Measurements from ENCODE around the gene CENPP.

Gene CENPP

GRCh38 chr9:92602413-92602812 is 276.7 kb downstream of the CENPP start:
- no peak overlapping the region for H3K4me3 ChIP-seq (ENCODE audit: low read depth, low read length)
- DNase-seq (ENCODE audit: low read depth) = no peak

GRCh38 chr9:92603100-92603499 is 277.3 kb downstream of the CENPP start:
- H3K4me3 ChIP-seq (ENCODE audit: low read depth, low read length) = no peak overlapping the region
- no peak for DNase-seq (ENCODE audit: low read depth)

GRCh38 chr9:92603990-92604389 is 278.2 kb downstream of the CENPP start:
- H3K4me3 ChIP-seq (ENCODE audit: low read depth, low read length) = no peak overlapping the region
- DNase-seq (ENCODE audit: low read depth) = no peak

- no peak overlapping the region for H3K4me3 ChIP-seq (ENCODE audit: low read depth, low read length)
- DNase-seq (ENCODE audit: low read depth) = no peak
These were observed 279.5 kb downstream of the CENPP start for GRCh38 chr9:92605224-92605623.

- no peak overlapping the region for H3K4me3 ChIP-seq (ENCODE audit: low read depth, low read length)
- peak; percentile 69 for DNase-seq (ENCODE audit: low read depth)
These were observed 281.3 kb downstream of the CENPP start for GRCh38 chr9:92607088-92607487.

GRCh38 chr9:92607773-92608172 is 282.0 kb downstream of the CENPP start:
- H3K4me3 ChIP-seq (ENCODE audit: low read depth, low read length) = no peak overlapping the region
- DNase-seq (ENCODE audit: low read depth) = peak; percentile 84

- H3K4me3 ChIP-seq (ENCODE audit: low read depth, low read length) = no peak overlapping the region
- DNase-seq (ENCODE audit: low read depth) = no peak
These were observed 282.6 kb downstream of the CENPP start for GRCh38 chr9:92608241-92608908.

- no peak overlapping the region for H3K4me3 ChIP-seq (ENCODE audit: low read depth, low read length)
- no peak for DNase-seq (ENCODE audit: low read depth)
These were observed 283.2 kb downstream of the CENPP start for GRCh38 chr9:92608909-92609445.

- H3K4me3 ChIP-seq (ENCODE audit: low read depth, low read length) = no peak overlapping the region
- peak; percentile 58 for DNase-seq (ENCODE audit: low read depth)
These were observed 285.0 kb downstream of the CENPP start for GRCh38 chr9:92610470-92611420.

- DNase-seq (ENCODE audit: low read depth) = no peak
- no peak overlapping the region for H3K4me3 ChIP-seq (ENCODE audit: low read depth, low read length)
These were observed 286.0 kb downstream of the CENPP start for GRCh38 chr9:92611621-92612285.

GRCh38 chr9:92612292-92612691 is 286.5 kb downstream of the CENPP start:
- H3K4me3 ChIP-seq (ENCODE audit: low read depth, low read length) = no peak overlapping the region
- no peak for DNase-seq (ENCODE audit: low read depth)

GRCh38 chr9:92612816-92613215 is 287.1 kb downstream of the CENPP start:
- DNase-seq (ENCODE audit: low read depth) = no peak
- H3K4me3 ChIP-seq (ENCODE audit: low read depth, low read length) = no peak overlapping the region

- H3K4me3 ChIP-seq (ENCODE audit: low read depth, low read length) = no peak overlapping the region
- no peak for DNase-seq (ENCODE audit: low read depth)
These were observed 287.7 kb downstream of the CENPP start for GRCh38 chr9:92613268-92614122.

GRCh38 chr9:92614123-92614510 is 288.4 kb downstream of the CENPP start:
- no peak for DNase-seq (ENCODE audit: low read depth)
- no peak overlapping the region for H3K4me3 ChIP-seq (ENCODE audit: low read depth, low read length)

GRCh38 chr9:92614763-92615461 is 289.2 kb downstream of the CENPP start:
- H3K4me3 ChIP-seq (ENCODE audit: low read depth, low read length) = no peak overlapping the region
- DNase-seq (ENCODE audit: low read depth) = no peak

GRCh38 chr9:92615790-92616189 is 290.0 kb downstream of the CENPP start:
- no peak for DNase-seq (ENCODE audit: low read depth)

GRCh38 chr9:92616199-92616641 is 290.5 kb downstream of the CENPP start:
- no peak for DNase-seq (ENCODE audit: low read depth)
- H3K4me3 ChIP-seq (ENCODE audit: low read depth, low read length) = no peak overlapping the region

More at GRCh38 chr9:92615790-92616189, 290.0 kb downstream of the CENPP start:
- no peak overlapping the region for H3K4me3 ChIP-seq (ENCODE audit: low read depth, low read length)

GRCh38 chr9:92616655-92617111 is 290.9 kb downstream of the CENPP start:
- no peak for DNase-seq (ENCODE audit: low read depth)
- H3K4me3 ChIP-seq (ENCODE audit: low read depth, low read length) = no peak overlapping the region

Data from skeletal muscle cell (primary cell).